ENCODE measurements around the gene CREB3L4.
"Not testable (repeated sequence)": the region's sequence is repeated elsewhere in the genome, so short reads cannot be mapped to it uniquely, and the experiment has no call there.

The CREB3L4 gene

GRCh38 chr1:153991806-153992205, 24.1 kb downstream of the CREB3L4 start:
- no peak for TF ChIP-seq POLR2A (IDR thresholded peaks at IDR 0.05; ENCODE audit: low read length)
- no peak for TF ChIP-seq GATA1 (IDR thresholded peaks at IDR 0.05; ENCODE audit: low read depth, low read length)
- DNase-seq: no peak

GRCh38 chr1:153995202-153995601, 27.5 kb downstream of the CREB3L4 start:
- TF ChIP-seq GATA1 (IDR thresholded peaks at IDR 0.05; ENCODE audit: low read depth, low read length) (no peak), POLR2A (IDR thresholded peaks at IDR 0.05; ENCODE audit: low read length) (no peak)
- no peak for DNase-seq

- TF ChIP-seq POLR2A (IDR thresholded peaks at IDR 0.05; ENCODE audit: low read length) (no peak), GATA1 (IDR thresholded peaks at IDR 0.05; ENCODE audit: low read depth, low read length) (no peak)
- DNase-seq: no peak
Observed at GRCh38 chr1:153995640-153996039, 27.9 kb downstream of the CREB3L4 start.

- not testable (repeated sequence) for DNase-seq
Observed at GRCh38 chr1:153996882-153997281, 29.2 kb downstream of the CREB3L4 start.

GRCh38 chr1:154000420-154000819, 32.7 kb downstream of the CREB3L4 start:
- no peak for DNase-seq
- TF ChIP-seq POLR2A (IDR thresholded peaks at IDR 0.05; ENCODE audit: low read length) (no peak), GATA1 (IDR thresholded peaks at IDR 0.05; ENCODE audit: low read depth, low read length) (no peak)

- DNase-seq: no peak
- no peak for TF ChIP-seq GATA1 (IDR thresholded peaks at IDR 0.05; ENCODE audit: low read depth, low read length)
- no peak for TF ChIP-seq POLR2A (IDR thresholded peaks at IDR 0.05; ENCODE audit: low read length)
Observed at GRCh38 chr1:154006136-154006535, 38.4 kb downstream of the CREB3L4 start.

- DNase-seq: no peak
- TF ChIP-seq POLR2A (IDR thresholded peaks at IDR 0.05; ENCODE audit: low read length): no peak
- no peak for TF ChIP-seq GATA1 (IDR thresholded peaks at IDR 0.05; ENCODE audit: low read depth, low read length)
Observed at GRCh38 chr1:154012129-154012528, 44.4 kb downstream of the CREB3L4 start.

- not testable (repeated sequence) for DNase-seq
Observed at GRCh38 chr1:154012543-154012942, 44.8 kb downstream of the CREB3L4 start.

- TF ChIP-seq POLR2A (IDR thresholded peaks at IDR 0.05; ENCODE audit: low read length) (no peak), GATA1 (IDR thresholded peaks at IDR 0.05; ENCODE audit: low read depth, low read length) (no peak)
- no peak for DNase-seq
Observed at GRCh38 chr1:154014154-154014907, 46.6 kb downstream of the CREB3L4 start.

GRCh38 chr1:154019269-154019668, 51.6 kb downstream of the CREB3L4 start:
- DNase-seq: no peak
- no peak for TF ChIP-seq POLR2A (IDR thresholded peaks at IDR 0.05; ENCODE audit: low read length)
- TF ChIP-seq GATA1 (IDR thresholded peaks at IDR 0.05; ENCODE audit: low read depth, low read length): no peak

GRCh38 chr1:154019940-154020339, 52.2 kb downstream of the CREB3L4 start:
- TF ChIP-seq POLR2A (IDR thresholded peaks at IDR 0.05; ENCODE audit: low read length) (no peak), GATA1 (IDR thresholded peaks at IDR 0.05; ENCODE audit: low read depth, low read length) (no peak)

More at GRCh38 chr1:154019940-154020339, 52.2 kb downstream of the CREB3L4 start:
- DNase-seq: no peak

All from erythroblast (primary cell).